Neural cell (in vitro differentiated cells): ENCODE results near the gene HIP1. TPM values are rescaled to one million over a fixed set of nuclear protein-coding genes. Genes with fewer than 3 reads are reported as not detected.

Source experiments
- H2AFZ ChIP-seq: fragments of 200-600, 300-800 bp; sonication (generic), shearing (Covaris generic); 2 replicates; pipeline ENCODE4 v1.6.0; 2014; ENCODE audit warnings: low read depth, mild to moderate bottlenecking, antibody characterized with exemption, low read length, moderate library complexity
- H3F3A ChIP-seq: fragments of 200-600 bp; shearing (Covaris generic); 2 replicates; pipeline ENCODE4 v1.6.1; 2016; ENCODE audit warnings: mild to moderate bottlenecking, moderate library complexity, mixed read lengths, antibody characterized with exemption, low read length; ENCODE audit not compliant: insufficient read depth, poor library complexity, severe bottlenecking
- H3K27ac ChIP-seq: fragments of 200-600, 300-800 bp; sonication (generic), shearing (Covaris generic); 2 replicates; pipeline ENCODE4 v1.5.1; 2014; ENCODE audit warnings: mild to moderate bottlenecking, low read length, moderate library complexity
- H3K27me3 ChIP-seq: fragments of 300-800, 200-600 bp; sonication (generic), shearing (Covaris generic); 2 replicates; pipeline ENCODE4 v1.6.0; 2014; ENCODE audit warnings: mild to moderate bottlenecking, low read depth, low read length, moderate library complexity; ENCODE audit not compliant: insufficient read depth
- H3K36me3 ChIP-seq: fragments of 300-800, 200-600 bp; sonication (generic), shearing (Covaris generic); 2 replicates; pipeline ENCODE4 v1.5.1; 2014; ENCODE audit warnings: mild to moderate bottlenecking, antibody characterized with exemption, low read length, moderate library complexity; ENCODE audit not compliant: insufficient read depth
- H3K4me2 ChIP-seq: fragments of 300-800, 200-600 bp; sonication (generic), shearing (Covaris generic); 2 replicates; pipeline ENCODE4 v1.6.0; 2014; ENCODE audit warnings: mild to moderate bottlenecking, low read length
- H3K4me3 ChIP-seq: fragments of 300-800, 200-600 bp; sonication (generic), shearing (Covaris generic); 2 replicates; pipeline ENCODE4 v1.5.1; 2014; ENCODE audit warnings: mild to moderate bottlenecking, low read length, moderate library complexity
- H3K79me2 ChIP-seq: fragments of 200-600 bp; shearing (Covaris generic); replicated peaks from 2 replicates; pipeline ENCODE4 v1.6.0; 2014; ENCODE audit warnings: mild to moderate bottlenecking, low read length, moderate library complexity; ENCODE audit not compliant: insufficient read depth
- H3K9ac ChIP-seq: fragments of 300-800, 200-600 bp; sonication (generic), shearing (Covaris generic); 2 replicates; pipeline ENCODE4 v1.6.1; 2016; ENCODE audit warnings: mild to moderate bottlenecking, low read length, mixed read lengths
- H3K9me2 ChIP-seq: fragments of 200-600 bp; shearing (Covaris generic); 2 replicates; pipeline ENCODE4 v1.6.1; 2016; ENCODE audit warnings: mild to moderate bottlenecking, low read length, mixed read lengths; ENCODE audit not compliant: insufficient read depth
- H3K9me3 ChIP-seq: fragments of 200-600, 300-800 bp; sonication (generic), shearing (Covaris generic); 2 replicates; pipeline ENCODE4 v1.6.1; 2016; ENCODE audit warnings: mild to moderate bottlenecking, mixed run types, low read length, moderate library complexity, mixed read lengths
- H4K20me1 ChIP-seq: fragments of 200-600 bp; shearing (Covaris generic); 2 replicates; pipeline ENCODE4 v1.6.1; 2016; ENCODE audit warnings: mild to moderate bottlenecking, mixed run types; ENCODE audit not compliant: insufficient read depth
- EP300 ChIP-seq: fragments of 450-650 bp; conservative IDR thresholded peaks from 2 replicates; pipeline ENCODE4 v1.6.1; 2014; ENCODE audit warnings: antibody characterized with exemption, mild to moderate bottlenecking, moderate library complexity; ENCODE audit not compliant: poor library complexity, severe bottlenecking
- EZH2 ChIP-seq: fragments of 200-600, 300-800 bp; shearing (Covaris generic), sonication (generic); IDR thresholded peaks from 2 replicates; pipeline ENCODE4 v1.6.1; 2014; ENCODE audit warnings: antibody characterized with exemption, low read length, borderline replicate concordance, mild to moderate bottlenecking; ENCODE audit not compliant: insufficient read depth, poor library complexity, severe bottlenecking
- MXI1 ChIP-seq: fragments of 450-650 bp; conservative IDR thresholded peaks from 2 replicates; pipeline ENCODE4 v1.6.1; 2014; ENCODE audit warnings: antibody characterized with exemption, mild to moderate bottlenecking; ENCODE audit not compliant: poor library complexity, severe bottlenecking
- POLR2AphosphoS5 ChIP-seq: IDR thresholded peaks from 2 replicates; pipeline ENCODE4 v1.6.1; 2012
- RAD21 ChIP-seq: fragments of 450-650 bp; conservative IDR thresholded peaks from 2 replicates; pipeline ENCODE4 v1.6.1; 2014; ENCODE audit warnings: antibody characterized with exemption, mild to moderate bottlenecking, moderate library complexity
- SMC3 ChIP-seq: fragments of 450-650 bp; conservative IDR thresholded peaks from 2 replicates; pipeline ENCODE4 v1.6.1; 2014; ENCODE audit warnings: antibody characterized with exemption, mild to moderate bottlenecking, moderate library complexity; ENCODE audit not compliant: poor library complexity
- TAF1 ChIP-seq: IDR thresholded peaks from 2 replicates; pipeline ENCODE4 v1.6.1; 2012; ENCODE audit warnings: low read depth
- polyA plus RNA-seq: library from polyadenylated mRNA; depleted of rRNA; stranded (reverse); fragments of >200 nt; gene quantifications from 2 replicates; pipeline ENCODE4 v1.2.3, GENCODE V29; 2014
- TF ChIP-seq, protein P1 (sequence below): IDR thresholded peaks from 2 replicates; pipeline ENCODE4 v1.6.1; 2012; ENCODE audit warnings: borderline replicate concordance
- TF ChIP-seq, protein P2 (sequence below): fragments of 450-650 bp; IDR thresholded peaks from 2 replicates; pipeline ENCODE4 v1.5.1; 2014; ENCODE audit warnings: antibody characterized with exemption, mild to moderate bottlenecking, moderate library complexity; ENCODE audit not compliant: poor library complexity, severe bottlenecking

Gene HIP1
- polyA plus RNA-seq, 1 donor from 2014 or later = 12.9 TPM

DNA sequence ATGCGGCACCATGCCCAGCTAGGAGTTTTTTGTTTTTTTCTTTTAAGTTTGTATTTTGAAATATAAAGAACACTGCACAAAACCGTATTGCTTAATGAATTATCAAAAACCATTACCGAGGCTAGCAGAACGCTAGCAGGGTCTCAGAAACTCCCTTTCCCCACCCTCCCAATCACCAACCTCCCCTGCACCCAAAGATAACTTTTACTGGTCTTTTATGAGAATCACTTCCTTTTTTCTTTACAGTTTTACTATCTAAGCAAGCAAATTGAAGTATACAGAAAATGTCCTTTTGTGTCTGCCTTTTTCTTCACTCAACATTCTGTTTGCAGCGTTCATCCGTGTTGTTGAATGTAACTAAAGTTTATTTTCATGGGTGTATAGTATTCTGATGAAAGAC, 13.4 kb downstream of the HIP1 start:
- H3K9me2 ChIP-seq = no peaks in the 10 kb centered on the region
- H3K36me3 ChIP-seq = no peaks in the 10 kb centered on the region
- no peak overlapping the region for H2AFZ ChIP-seq
- no peak for TF ChIP-seq SMC3
- TF ChIP-seq EZH2 = no peak
- TF ChIP-seq, protein P1, sequence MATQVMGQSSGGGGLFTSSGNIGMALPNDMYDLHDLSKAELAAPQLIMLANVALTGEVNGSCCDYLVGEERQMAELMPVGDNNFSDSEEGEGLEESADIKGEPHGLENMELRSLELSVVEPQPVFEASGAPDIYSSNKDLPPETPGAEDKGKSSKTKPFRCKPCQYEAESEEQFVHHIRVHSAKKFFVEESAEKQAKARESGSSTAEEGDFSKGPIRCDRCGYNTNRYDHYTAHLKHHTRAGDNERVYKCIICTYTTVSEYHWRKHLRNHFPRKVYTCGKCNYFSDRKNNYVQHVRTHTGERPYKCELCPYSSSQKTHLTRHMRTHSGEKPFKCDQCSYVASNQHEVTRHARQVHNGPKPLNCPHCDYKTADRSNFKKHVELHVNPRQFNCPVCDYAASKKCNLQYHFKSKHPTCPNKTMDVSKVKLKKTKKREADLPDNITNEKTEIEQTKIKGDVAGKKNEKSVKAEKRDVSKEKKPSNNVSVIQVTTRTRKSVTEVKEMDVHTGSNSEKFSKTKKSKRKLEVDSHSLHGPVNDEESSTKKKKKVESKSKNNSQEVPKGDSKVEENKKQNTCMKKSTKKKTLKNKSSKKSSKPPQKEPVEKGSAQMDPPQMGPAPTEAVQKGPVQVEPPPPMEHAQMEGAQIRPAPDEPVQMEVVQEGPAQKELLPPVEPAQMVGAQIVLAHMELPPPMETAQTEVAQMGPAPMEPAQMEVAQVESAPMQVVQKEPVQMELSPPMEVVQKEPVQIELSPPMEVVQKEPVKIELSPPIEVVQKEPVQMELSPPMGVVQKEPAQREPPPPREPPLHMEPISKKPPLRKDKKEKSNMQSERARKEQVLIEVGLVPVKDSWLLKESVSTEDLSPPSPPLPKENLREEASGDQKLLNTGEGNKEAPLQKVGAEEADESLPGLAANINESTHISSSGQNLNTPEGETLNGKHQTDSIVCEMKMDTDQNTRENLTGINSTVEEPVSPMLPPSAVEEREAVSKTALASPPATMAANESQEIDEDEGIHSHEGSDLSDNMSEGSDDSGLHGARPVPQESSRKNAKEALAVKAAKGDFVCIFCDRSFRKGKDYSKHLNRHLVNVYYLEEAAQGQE = no peak
- TF ChIP-seq MXI1 = no peak
- TF ChIP-seq EP300 = no peak
- TF ChIP-seq POLR2AphosphoS5 = no peak
- no peaks in the 10 kb centered on the region for H4K20me1 ChIP-seq
- no peak overlapping the region for H3K27ac ChIP-seq
- no peaks in the 10 kb centered on the region for H3K79me2 ChIP-seq
- no peaks in the 10 kb centered on the region for H3K9me3 ChIP-seq
- no peak overlapping the region for H3K4me3 ChIP-seq
- H3F3A ChIP-seq = no peaks in the 10 kb centered on the region
- H3K4me2 ChIP-seq = no peak overlapping the region
- H3K9ac ChIP-seq = no peak overlapping the region
- H3K27me3 ChIP-seq = no peaks in the 10 kb centered on the region

DNA sequence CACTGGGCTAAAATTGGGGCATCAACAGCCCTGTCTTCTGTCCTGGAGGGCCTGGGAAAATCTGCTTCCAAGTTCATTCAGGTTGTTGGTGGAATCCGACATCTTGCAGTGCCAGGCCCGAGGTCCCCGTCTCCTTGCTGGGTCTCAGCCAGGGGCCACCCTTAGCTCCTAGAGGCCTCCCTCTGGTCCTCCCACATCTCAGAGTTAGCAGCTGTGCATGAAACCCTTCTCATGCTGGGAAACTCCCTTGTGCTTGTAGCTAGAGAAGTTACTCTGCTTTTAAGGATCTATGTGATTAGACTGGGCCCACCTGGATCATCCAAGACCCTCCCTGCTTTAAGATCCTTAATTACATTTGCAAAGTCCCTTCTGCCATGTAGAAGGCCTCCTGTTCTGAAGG, 15.3 kb downstream of the HIP1 start:
- no peaks in the 10 kb centered on the region for H3K9me2 ChIP-seq
- no peaks in the 10 kb centered on the region for H3K9me3 ChIP-seq
- no peaks in the 10 kb centered on the region for H3K36me3 ChIP-seq
- no peaks in the 10 kb centered on the region for H3K79me2 ChIP-seq
- no peak overlapping the region for H3K27ac ChIP-seq
- no peaks in the 10 kb centered on the region for H3F3A ChIP-seq
- no peak overlapping the region for H3K4me3 ChIP-seq
- H3K27me3 ChIP-seq = no peaks in the 10 kb centered on the region
- TF ChIP-seq RAD21 (no peak), TAF1 (no peak), EP300 (no peak), SMC3 (no peak), EZH2 (no peak), POLR2AphosphoS5 (no peak), MXI1 (no peak)
- TF ChIP-seq, protein P1 = no peak
- TF ChIP-seq, protein P2, sequence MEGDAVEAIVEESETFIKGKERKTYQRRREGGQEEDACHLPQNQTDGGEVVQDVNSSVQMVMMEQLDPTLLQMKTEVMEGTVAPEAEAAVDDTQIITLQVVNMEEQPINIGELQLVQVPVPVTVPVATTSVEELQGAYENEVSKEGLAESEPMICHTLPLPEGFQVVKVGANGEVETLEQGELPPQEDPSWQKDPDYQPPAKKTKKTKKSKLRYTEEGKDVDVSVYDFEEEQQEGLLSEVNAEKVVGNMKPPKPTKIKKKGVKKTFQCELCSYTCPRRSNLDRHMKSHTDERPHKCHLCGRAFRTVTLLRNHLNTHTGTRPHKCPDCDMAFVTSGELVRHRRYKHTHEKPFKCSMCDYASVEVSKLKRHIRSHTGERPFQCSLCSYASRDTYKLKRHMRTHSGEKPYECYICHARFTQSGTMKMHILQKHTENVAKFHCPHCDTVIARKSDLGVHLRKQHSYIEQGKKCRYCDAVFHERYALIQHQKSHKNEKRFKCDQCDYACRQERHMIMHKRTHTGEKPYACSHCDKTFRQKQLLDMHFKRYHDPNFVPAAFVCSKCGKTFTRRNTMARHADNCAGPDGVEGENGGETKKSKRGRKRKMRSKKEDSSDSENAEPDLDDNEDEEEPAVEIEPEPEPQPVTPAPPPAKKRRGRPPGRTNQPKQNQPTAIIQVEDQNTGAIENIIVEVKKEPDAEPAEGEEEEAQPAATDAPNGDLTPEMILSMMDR = no peak
- H2AFZ ChIP-seq = no peak overlapping the region
- no peaks in the 10 kb centered on the region for H4K20me1 ChIP-seq
- no peak overlapping the region for H3K9ac ChIP-seq
- no peak overlapping the region for H3K4me2 ChIP-seq
